ENCODE results near the gene CCDC194.

CCDC194 gene, protein sequence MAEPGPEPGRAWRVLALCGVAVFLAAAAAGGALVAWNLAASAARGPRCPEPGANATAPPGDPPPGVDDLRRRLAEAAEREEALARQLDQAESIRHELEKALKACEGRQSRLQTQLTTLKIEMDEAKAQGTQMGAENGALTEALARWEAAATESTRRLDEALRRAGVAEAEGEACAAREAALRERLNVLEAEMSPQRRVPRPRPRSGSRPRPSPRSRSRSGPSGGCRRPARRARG

GRCh38 chr19:17393914-17394313 lies at the start of gene CCDC194:
TSS of gene CCDC194 (minus strand) at chr19:17394196. CDS start at chr19:17394158, 38 bp downstream.
- Mint-ChIP-seq H3K4me1 (peaks cover 30% of the 10 kb centered on the region), H3K4me3 (peak within 1 kb of the TSS; percentile 59), H3K27me3 (peaks cover 36% of the 10 kb centered on the region), H3K27ac (peak within 1 kb of the TSS; percentile 72), H3K36me3 (peaks cover 10% of the 10 kb centered on the region), H3K9me3 (peaks cover 3% of the 10 kb centered on the region)
- no peak for DNase-seq
- CTCF ChIA-PET: interaction anchor here (0.7 to 1.4 kb wide), 5 partner anchors 8 to 73 kb away, joined by 3 to 5 read pairs (median 3); no protein-coding TSS in a partner anchor

DNA sequence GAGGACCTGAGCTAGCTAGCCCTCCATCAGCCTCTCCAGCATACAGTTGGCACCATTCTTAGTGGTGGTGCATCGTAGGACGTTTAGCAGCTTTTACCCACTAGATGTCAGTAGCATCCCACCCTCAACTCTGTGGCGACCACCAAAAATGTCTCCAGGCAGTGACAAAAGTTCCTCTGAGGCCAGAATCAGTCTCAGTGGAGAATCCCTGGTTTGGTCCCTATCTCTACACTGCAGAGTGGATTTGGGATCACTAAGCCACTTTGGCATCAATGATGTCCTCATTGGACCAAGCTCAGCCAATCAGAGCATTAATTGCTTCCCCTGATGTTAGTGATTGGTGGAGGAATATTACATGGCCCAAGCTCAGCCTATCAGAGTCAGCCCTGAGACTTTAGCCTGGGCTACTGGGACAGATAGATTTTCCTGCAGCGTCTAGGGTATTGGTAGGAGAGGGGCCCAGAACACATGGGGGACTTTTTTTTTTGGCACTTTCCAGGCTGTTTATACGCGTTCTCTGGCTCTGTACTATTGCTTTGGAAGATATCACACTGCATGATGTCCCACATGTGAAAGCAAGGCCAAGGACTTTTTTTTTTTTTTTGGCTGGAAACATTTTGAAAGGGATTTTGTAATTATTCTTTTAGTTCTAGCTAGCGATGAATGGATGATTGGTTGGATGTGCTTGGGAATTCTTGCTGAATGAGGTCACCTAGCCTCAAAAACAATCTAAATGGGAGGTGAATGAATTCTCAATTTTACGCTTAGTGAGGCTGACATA lies 47.4 kb upstream of the CCDC194 start:
- CTCF ChIA-PET: interaction anchor here (0.6 to 2.0 kb wide), 9 partner anchors 8 to 409 kb away, joined by 3 to 10 read pairs (median 3); partner anchors contain the start of gene CCDC194
- Mint-ChIP-seq H3K4me3 (no peak overlapping the region), H3K9me3 (peaks cover 3% of the 10 kb centered on the region), H3K27ac (no peak overlapping the region), H3K36me3 (no peaks in the 10 kb centered on the region), H3K27me3 (peaks cover 17% of the 10 kb centered on the region), H3K4me1 (no peaks in the 10 kb centered on the region)
- DNase-seq: peak; percentile 35

DNA sequence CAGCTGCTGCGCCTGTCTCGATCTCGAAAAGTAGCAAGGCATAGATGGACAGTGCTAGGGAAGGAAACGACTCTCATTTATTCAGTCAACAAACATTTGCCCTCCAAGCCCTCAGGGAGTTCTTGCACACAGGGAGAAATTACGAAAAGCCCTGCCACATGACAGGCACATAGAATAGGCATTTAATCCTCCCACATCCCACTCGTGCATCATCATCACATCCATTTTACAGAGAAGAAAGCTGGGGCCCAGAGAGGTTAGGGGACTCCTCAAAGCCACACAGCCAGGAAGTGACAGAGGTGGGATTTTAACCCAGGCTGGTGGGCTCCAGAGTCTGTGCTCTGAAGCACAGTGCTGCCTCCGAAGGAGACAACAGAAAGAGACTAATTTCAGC lies 42.9 kb upstream of the CCDC194 start:
- peaks cover 3% of the 10 kb centered on the region for H3K9me3 Mint-ChIP-seq
- CTCF ChIA-PET: interaction anchor here (0.8 to 1.3 kb wide), 2 partner anchors 11 to 51 kb away, joined by 3 read pairs; no protein-coding TSS in a partner anchor
- no peak for DNase-seq
- no peaks in the 10 kb centered on the region for H3K36me3 Mint-ChIP-seq
- no peaks in the 10 kb centered on the region for H3K4me1 Mint-ChIP-seq
- H3K27me3 Mint-ChIP-seq: peaks cover 17% of the 10 kb centered on the region
- H3K27ac Mint-ChIP-seq: no peak overlapping the region
- no peak overlapping the region for H3K4me3 Mint-ChIP-seq

GRCh38 chr19:17436094-17436873 lies 42.3 kb upstream of the CCDC194 start:
- Mint-ChIP-seq H3K27me3 (peaks cover 17% of the 10 kb centered on the region), H3K27ac (no peak overlapping the region), H3K36me3 (no peaks in the 10 kb centered on the region), H3K4me3 (no peak overlapping the region), H3K9me3 (no peaks in the 10 kb centered on the region), H3K4me1 (peaks cover 4% of the 10 kb centered on the region)
- CTCF ChIA-PET: no interaction called here
- DNase-seq: no peak

GRCh38 chr19:17435218-17435617 lies 41.2 kb upstream of the CCDC194 start:
- no peak for DNase-seq
- CTCF ChIA-PET: interaction anchor here (1.0 kb wide), 1 partner anchor 31 kb away, joined by 3 read pairs; no protein-coding TSS in a partner anchor
- H3K27ac Mint-ChIP-seq: no peak overlapping the region
- no peaks in the 10 kb centered on the region for H3K36me3 Mint-ChIP-seq
- H3K9me3 Mint-ChIP-seq: no peaks in the 10 kb centered on the region
- peaks cover 17% of the 10 kb centered on the region for H3K27me3 Mint-ChIP-seq
- peaks cover 4% of the 10 kb centered on the region for H3K4me1 Mint-ChIP-seq
- H3K4me3 Mint-ChIP-seq: no peak overlapping the region

DNA sequence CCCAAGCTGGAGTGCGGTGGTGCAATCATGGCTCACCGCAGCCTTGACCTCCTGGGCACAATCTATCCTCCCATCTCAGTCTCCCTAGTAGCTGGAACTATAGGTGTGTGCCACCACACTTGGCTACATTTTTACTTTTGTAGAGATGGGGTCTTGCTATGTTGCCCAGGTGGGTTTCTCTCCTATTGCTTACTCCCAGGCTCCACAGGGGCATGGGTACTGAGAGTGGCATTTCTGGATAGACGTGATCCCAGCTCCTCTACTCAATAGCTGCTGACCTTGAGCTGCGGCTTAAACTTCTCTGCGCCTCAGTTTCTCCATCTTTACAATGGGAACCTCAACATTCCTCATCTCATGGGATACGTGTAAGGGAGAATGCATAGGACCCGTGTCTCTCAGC lies 37.4 kb upstream of the CCDC194 start:
- no peaks in the 10 kb centered on the region for H3K27me3 Mint-ChIP-seq
- no peak overlapping the region for H3K27ac Mint-ChIP-seq
- no peaks in the 10 kb centered on the region for H3K36me3 Mint-ChIP-seq
- DNase-seq: no peak
- CTCF ChIA-PET: interaction anchor here (0.5 kb wide), 1 partner anchor 347 kb away, joined by 3 read pairs; no protein-coding TSS in a partner anchor
- no peaks in the 10 kb centered on the region for H3K9me3 Mint-ChIP-seq
- no peak overlapping the region for H3K4me3 Mint-ChIP-seq
- H3K4me1 Mint-ChIP-seq: peaks cover 4% of the 10 kb centered on the region

- CTCF ChIA-PET: no interaction called here
- no peak overlapping the region for H3K27ac Mint-ChIP-seq
- DNase-seq: no peak
- no peaks in the 10 kb centered on the region for H3K9me3 Mint-ChIP-seq
- H3K4me3 Mint-ChIP-seq: no peak overlapping the region
- peaks cover 5% of the 10 kb centered on the region for H3K4me1 Mint-ChIP-seq
- peaks cover under 1% of the 10 kb centered on the region for H3K36me3 Mint-ChIP-seq
- no peaks in the 10 kb centered on the region for H3K27me3 Mint-ChIP-seq
Observed at GRCh38 chr19:17429641-17430113, 35.7 kb upstream of the CCDC194 start.

GRCh38 chr19:17424743-17425365 lies 30.9 kb upstream of the CCDC194 start:
- Mint-ChIP-seq H3K4me3 (no peak overlapping the region), H3K4me1 (peaks cover 22% of the 10 kb centered on the region), H3K27me3 (no peaks in the 10 kb centered on the region), H3K36me3 (peaks cover 12% of the 10 kb centered on the region), H3K27ac (no peak overlapping the region), H3K9me3 (no peaks in the 10 kb centered on the region)
- peak; percentile 60 for DNase-seq
- CTCF ChIA-PET: interaction anchor here (1.0 to 1.4 kb wide), 2 partner anchors 8 to 21 kb away, joined by 4 read pairs; no protein-coding TSS in a partner anchor

GRCh38 chr19:17423429-17424208 lies 29.6 kb upstream of the CCDC194 start:
- no peak for DNase-seq
- Mint-ChIP-seq H3K9me3 (no peaks in the 10 kb centered on the region), H3K27ac (no peak overlapping the region), H3K4me3 (no peak overlapping the region), H3K4me1 (peaks cover 33% of the 10 kb centered on the region), H3K36me3 (peaks cover 12% of the 10 kb centered on the region), H3K27me3 (no peaks in the 10 kb centered on the region)
- CTCF ChIA-PET: no interaction called here

DNA sequence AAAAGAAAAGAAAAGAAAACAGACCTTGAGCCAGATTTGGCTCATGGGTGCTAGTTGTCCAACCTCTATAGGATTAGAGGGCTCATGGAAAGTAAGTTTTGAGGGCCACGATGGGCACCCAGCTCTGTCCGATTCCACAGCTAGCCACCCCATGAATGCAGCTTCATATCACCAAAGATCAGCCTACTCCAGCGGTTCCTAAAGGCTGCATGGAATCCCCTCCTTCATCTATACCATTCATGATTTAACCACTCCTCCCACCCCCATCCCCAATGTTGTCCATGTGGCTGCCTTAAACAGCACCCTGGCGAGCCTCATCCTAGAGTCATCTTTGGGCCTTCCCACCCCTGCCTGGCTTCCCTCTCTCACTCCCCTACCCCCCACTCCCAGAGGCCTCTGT lies 27.9 kb upstream of the CCDC194 start:
- Mint-ChIP-seq H3K4me3 (no peak overlapping the region), H3K4me1 (peaks cover 34% of the 10 kb centered on the region), H3K36me3 (peaks cover 17% of the 10 kb centered on the region), H3K27ac (no peak overlapping the region), H3K27me3 (no peaks in the 10 kb centered on the region), H3K9me3 (no peaks in the 10 kb centered on the region)
- CTCF ChIA-PET: interaction anchor here (0.9 kb wide), 1 partner anchor 43 kb away, joined by 3 read pairs; no protein-coding TSS in a partner anchor
- no peak for DNase-seq

DNA sequence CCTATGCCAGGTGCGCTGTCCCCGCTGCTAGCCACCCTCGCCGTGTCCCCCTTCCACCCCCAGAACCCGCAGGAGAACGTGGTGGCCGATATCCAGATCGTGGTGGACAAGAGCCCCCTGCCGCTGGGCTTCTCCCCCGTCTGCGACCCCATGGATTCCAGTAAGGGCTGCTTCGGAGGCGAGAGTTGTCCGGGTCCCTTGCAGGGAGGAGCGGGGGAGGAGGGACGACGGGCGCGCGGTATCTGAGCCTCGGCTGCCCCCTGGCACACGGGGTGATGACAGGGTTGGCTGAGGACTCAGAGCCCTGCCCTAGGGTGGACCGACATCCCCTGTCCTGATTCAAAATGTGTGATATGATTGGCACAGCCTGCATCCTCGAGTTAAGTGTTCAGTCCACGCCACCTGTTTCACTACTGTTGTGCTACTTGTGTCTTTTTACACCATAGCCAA lies 26.5 kb upstream of the CCDC194 start:
- Mint-ChIP-seq H3K4me3 (peak overlapping the region; percentile 90), H3K36me3 (peaks cover 22% of the 10 kb centered on the region), H3K4me1 (peaks cover 36% of the 10 kb centered on the region), H3K27ac (peak overlapping the region; percentile 85), H3K27me3 (no peaks in the 10 kb centered on the region), H3K9me3 (no peaks in the 10 kb centered on the region)
- CTCF ChIA-PET: interaction anchor here (1.0 to 1.1 kb wide), 2 partner anchors 10 to 17 kb away, joined by 3 to 4 read pairs; no protein-coding TSS in a partner anchor
- peak; percentile 47 for DNase-seq

- CTCF ChIA-PET: interaction anchor here (0.6 to 1.1 kb wide), 6 partner anchors 11 to 76 kb away, joined by 3 to 4 read pairs (median 4); partner anchors contain the start of gene BST2
- Mint-ChIP-seq H3K27me3 (no peaks in the 10 kb centered on the region), H3K36me3 (peaks cover 28% of the 10 kb centered on the region)
Observed at GRCh38 chr19:17419621-17420474, 25.9 kb upstream of the CCDC194 start, which contains the start of gene MVB12A. TSS of gene MVB12A (plus strand) at chr19:17420047. CDS start at chr19:17420136, 89 bp downstream.

More at GRCh38 chr19:17419621-17420474, 25.9 kb upstream of the CCDC194 start, which contains the start of gene MVB12A:
- DNase-seq: peak; percentile 97
- Mint-ChIP-seq H3K4me3 (peak within 1 kb of the TSS; percentile 90), H3K4me1 (peaks cover 36% of the 10 kb centered on the region), H3K27ac (peak within 1 kb of the TSS; percentile 91), H3K9me3 (no peaks in the 10 kb centered on the region)
